GM12878 (cell line): ENCODE results near the gene KIAA1217. TPM values are rescaled to one million over a fixed set of nuclear protein-coding genes. Genes with fewer than 3 reads are reported as not detected.

ENCODE experiments used
- ATAC-seq: fragments of 200-7000 bp; cut with Tn5 transposase; 3 replicates; pipeline ENCODE4 v1.9.1; 2020; ENCODE audit warnings: mild to moderate bottlenecking, moderate library complexity
- BruUV-seq: library from RNA; stranded (reverse); fragments of 400-500 nt; replicated peaks from 2 replicates; lab custom pipeline; 2021; lab: Mats Ljungman, UMichigan
- CTCF ChIA-PET: fragments of 300-600 bp; sonication (Branson Sonifier 250); formaldehyde crosslinking; extraction: SDS; loops from one replicate; lab custom pipeline; 2021; ENCODE audit warnings: inconsistent platforms; lab: Yijun Ruan, JAX
- POLR2A ChIA-PET: fragments of 350-600 bp; formaldehyde crosslinking; extraction: SDS; loops from one replicate; lab custom pipeline; 2021; ENCODE audit warnings: inconsistent platforms; lab: Charles Lee
- RAD21 ChIA-PET: fragments of 300-600 bp; sonication (Branson Sonifier 250); formaldehyde crosslinking; loops from one replicate; lab custom pipeline; 2023; ENCODE audit warnings: antibody characterized with exemption; ENCODE audit not compliant: unreplicated experiment; lab: Charles Lee
- SMC1A ChIA-PET: fragments of 300-600 bp; sonication (Branson Sonifier 250); formaldehyde crosslinking; loops from one replicate; lab custom pipeline; 2023; ENCODE audit not compliant: unreplicated experiment, uncharacterized antibody; lab: Charles Lee
- DNase-seq: peaks from one replicate; pipeline ENCODE4 v3.0.0-alpha.2; 2011; ENCODE audit warnings: low read depth, low spot score
- FAIRE-seq: peaks from 3 replicates; lab custom pipeline; 2011; peaks lifted over from hg19 to GRCh38; lab: Jason Lieb, UNC
- H2AFZ ChIP-seq: 2 replicates; pipeline ENCODE4 v1.6.0; 2011; ENCODE audit warnings: low read depth, low read length, control low read depth; ENCODE audit not compliant: control insufficient read depth
- H3K27ac ChIP-seq: 2 replicates; pipeline ENCODE4 v1.5.1; 2011; ENCODE audit warnings: control low read depth; ENCODE audit not compliant: control insufficient read depth, insufficient read depth
- H3K27me3 ChIP-seq, 2 experiments: replicated peaks in 1 of 2; 2 replicates each; pipeline versions ENCODE4 v1.6.0 to v1.6.1; 2011; ENCODE audit warnings: low read length in 1 of 2; ENCODE audit not compliant: control insufficient read depth in 2 of 2, insufficient read depth in 2 of 2
- H3K36me3 ChIP-seq, 2 experiments: 2 replicates each; pipeline ENCODE4 v1.5.1; 2011; ENCODE audit warnings: low read length in 1 of 2; ENCODE audit not compliant: control insufficient read depth in 2 of 2, insufficient read depth in 2 of 2
- H3K4me1 ChIP-seq: 2 replicates; pipeline ENCODE4 v1.6.1; 2011; ENCODE audit warnings: mild to moderate bottlenecking, low read length, moderate library complexity, mixed read lengths; ENCODE audit not compliant: control insufficient read depth, insufficient read depth
- H3K4me2 ChIP-seq: 2 replicates; pipeline ENCODE4 v1.6.0; 2011; ENCODE audit warnings: control low read depth; ENCODE audit not compliant: control insufficient read depth, insufficient read depth
- H3K4me3 ChIP-seq: fragments of 200-600 bp; sonication (generic); 2 replicates; pipeline ENCODE4 v1.5.1; 2016
- H3K79me2 ChIP-seq: 2 replicates; pipeline ENCODE4 v1.6.0; 2011; ENCODE audit warnings: low read length; ENCODE audit not compliant: control insufficient read depth, insufficient read depth
- H3K9ac ChIP-seq: 2 replicates; pipeline ENCODE4 v1.8.0; 2011; ENCODE audit warnings: low read length, control low read depth, mixed read lengths; ENCODE audit not compliant: control insufficient read depth, insufficient read depth
- H3K9me3 ChIP-seq: replicated peaks from 3 replicates; pipeline ENCODE4 v1.5.1; 2011; ENCODE audit warnings: mild to moderate bottlenecking, low read length; ENCODE audit not compliant: control insufficient read depth, insufficient read depth
- H4K20me1 ChIP-seq: 2 replicates; pipeline ENCODE4 v1.6.0; 2011; ENCODE audit not compliant: control insufficient read depth, insufficient read depth
- BACH1 ChIP-seq: fragments of 450-650 bp; IDR thresholded peaks from 2 replicates; pipeline ENCODE4 v1.6.1; 2017; ENCODE audit warnings: mild to moderate bottlenecking, borderline replicate concordance
- EZH2 ChIP-seq: IDR thresholded peaks from 2 replicates; pipeline ENCODE4 v1.6.1; 2012; ENCODE audit warnings: low read depth, mild to moderate bottlenecking, control low read depth, inconsistent platforms, low read length, borderline replicate concordance; ENCODE audit not compliant: control insufficient read depth
- MYB ChIP-seq: fragments of 150-350 bp; IDR thresholded peaks from 2 replicates; pipeline ENCODE4 v1.6.1; 2014; ENCODE audit warnings: mild to moderate bottlenecking, low read depth, low read length, borderline replicate concordance
- NR2C2 ChIP-seq: IDR thresholded peaks from 2 replicates; pipeline ENCODE4 v1.6.1; 2011; ENCODE audit warnings: borderline replicate concordance, low read depth; ENCODE audit not compliant: control insufficient read depth, insufficient read length
- PAX5 ChIP-seq: IDR thresholded peaks from 2 replicates; pipeline ENCODE4 v1.6.1; 2011; ENCODE audit warnings: low read depth, low read length, borderline replicate concordance
- POU2F2 ChIP-seq: IDR thresholded peaks from 3 replicates; pipeline ENCODE4 v1.6.1; 2011; ENCODE audit warnings: low read depth, mild to moderate bottlenecking, low read length, borderline replicate concordance
- SKIL ChIP-seq: fragments of 450-650 bp; IDR thresholded peaks from 2 replicates; pipeline ENCODE4 v1.6.1; 2017; ENCODE audit warnings: mild to moderate bottlenecking, low read depth, inconsistent platforms; ENCODE audit not compliant: poor library complexity, severe bottlenecking
- ZBED1 ChIP-seq: IDR thresholded peaks from 2 replicates; pipeline ENCODE4 v1.6.1; 2016; ENCODE audit warnings: borderline replicate concordance
- WGBS: methylation state at CpG from one replicate; pipeline ENCODE4 v1.1.6; 2016; ENCODE audit warnings: low lambda C conversion rate; ENCODE audit not compliant: insufficient replicate concordance, insufficient coverage; ENCODE audit errors: missing lambda C conversion rate; 5-methylcytosine and 5-hydroxymethylcytosine counted together
- in situ Hi-C: fragments of 300-500 bp; cut with MboI; formaldehyde crosslinking; loops from 9 replicates; pipeline ENCODE4 v1.14.3; 2018; ENCODE audit warnings: mixed read lengths
- intact Hi-C: fragments of 100-400 bp; cut with micrococcal nuclease; formaldehyde crosslinking; loops from one replicate; pipeline ENCODE4 v1.14.2; 2022; ENCODE audit not compliant: unreplicated experiment
- polyA plus RNA-seq, 11 experiments: library from polyadenylated mRNA; depleted of rRNA in 4 of 11; unstranded in 6 of 11; stranded (reverse) in 5 of 11; fragments of >200 nt; fragmentation: Nextera tagmentation in 4 of 11; fragmentation: Illumina TruSeq in 1 of 11; extraction: Ambion mirVana in 4 of 11; extraction: Trizol in 1 of 11; gene quantifications; 1 replicate in 1 of 11; 2 replicates in 10 of 11; pipeline versions ENCODE4 v1.2.1 to v1.2.3, GENCODE V29; 2011 to 2016; ENCODE audit warnings: inconsistent platforms in 2 of 11, missing spikeins in 2 of 11, low read depth in 1 of 11
- total RNA-seq, 4 experiments: library from RNA; depleted of rRNA in 3 of 4; stranded (reverse); fragments of >200 nt in 3 of 4; fragmentation: Illumina TruSeq in 1 of 4; extraction: Trizol in 1 of 4; gene quantifications; 2 replicates each; pipeline versions ENCODE4 v1.2.1 to v1.2.3, GENCODE V29; 2013 to 2021
- TF ChIP-seq, protein P1 (sequence below): fragments of 450-650 bp; IDR thresholded peaks from 2 replicates; pipeline ENCODE4 v1.6.1; 2014; ENCODE audit warnings: mild to moderate bottlenecking
- TF ChIP-seq, protein P2 (sequence below): IDR thresholded peaks from 2 replicates; pipeline ENCODE4 v1.6.1; 2011; ENCODE audit warnings: low read depth, mild to moderate bottlenecking, low read length, moderate library complexity, borderline replicate concordance; ENCODE audit errors: extremely low read depth

The KIAA1217 gene
- total and polyA plus RNA-seq, 10 of the 15 experiments (the other 5 are each of a cell fraction or from before 2014, with no cell fraction given), result 0.57 to 3.8 (median 2.1) TPM

GRCh38 chr10:24229909-24230308, 21.0 kb downstream of the KIAA1217 start:
- H3K9me3 ChIP-seq, result no peaks in the 10 kb centered on the region
- in situ Hi-C loops, result no loop called here
- no peak for FAIRE-seq
- H3K4me1 ChIP-seq, result no peaks in the 10 kb centered on the region
- no TSS peak for BruUV-seq
- H3K27ac ChIP-seq, result no peak overlapping the region
- ChIA-PET POLR2A (no interaction called here), CTCF (interaction anchor here (0.6 to 1.8 kb wide), 3 partner anchors 30 to 235 kb away, joined by 3 to 5 read pairs (median 3); no protein-coding TSS in a partner anchor), RAD21 (no interaction called here), SMC1A (no interaction called here)
- H2AFZ ChIP-seq, result no peak overlapping the region
- no peak overlapping the region for H3K4me2 ChIP-seq
- H3K9ac ChIP-seq, result no peak overlapping the region
- 66% methylated on average over 3 of the region's 3 CpGs for WGBS
- DNase-seq, result no peak
- no peak overlapping the region for H3K4me3 ChIP-seq
- no peaks in the 10 kb centered on the region for H3K36me3 ChIP-seq
- no peaks in the 10 kb centered on the region for H3K27me3 ChIP-seq
- H3K79me2 ChIP-seq, result no peaks in the 10 kb centered on the region
- no peaks in the 10 kb centered on the region for H4K20me1 ChIP-seq
- no peak for ATAC-seq
- no peak for TF ChIP-seq SKIL
- TF ChIP-seq BACH1, result no peak
- no peak for TF ChIP-seq EZH2
- TF ChIP-seq, protein P1, sequence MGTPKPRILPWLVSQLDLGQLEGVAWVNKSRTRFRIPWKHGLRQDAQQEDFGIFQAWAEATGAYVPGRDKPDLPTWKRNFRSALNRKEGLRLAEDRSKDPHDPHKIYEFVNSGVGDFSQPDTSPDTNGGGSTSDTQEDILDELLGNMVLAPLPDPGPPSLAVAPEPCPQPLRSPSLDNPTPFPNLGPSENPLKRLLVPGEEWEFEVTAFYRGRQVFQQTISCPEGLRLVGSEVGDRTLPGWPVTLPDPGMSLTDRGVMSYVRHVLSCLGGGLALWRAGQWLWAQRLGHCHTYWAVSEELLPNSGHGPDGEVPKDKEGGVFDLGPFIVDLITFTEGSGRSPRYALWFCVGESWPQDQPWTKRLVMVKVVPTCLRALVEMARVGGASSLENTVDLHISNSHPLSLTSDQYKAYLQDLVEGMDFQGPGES, result no peak
- TF ChIP-seq MYB, result no peak
- no peak for TF ChIP-seq PAX5
- TF ChIP-seq, protein P2, sequence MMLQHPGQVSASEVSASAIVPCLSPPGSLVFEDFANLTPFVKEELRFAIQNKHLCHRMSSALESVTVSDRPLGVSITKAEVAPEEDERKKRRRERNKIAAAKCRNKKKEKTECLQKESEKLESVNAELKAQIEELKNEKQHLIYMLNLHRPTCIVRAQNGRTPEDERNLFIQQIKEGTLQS, result no peak
- no peak for TF ChIP-seq ZBED1
- no peak for TF ChIP-seq POU2F2
- TF ChIP-seq NR2C2, result no peak
- intact Hi-C loops, result no loop called here
